RWPE2 (cell line): ENCODE results near the gene CRAMP1.

Source experiments
- ATAC-seq: fragments of 200-7000 bp; cut with Tn5 transposase; 3 replicates; pipeline ENCODE4 v1.9.1; 2021; ENCODE audit warnings: low read depth
- DNase-seq: peaks from one replicate; pipeline ENCODE4 v3.0.0-alpha.2; 2020; ENCODE audit warnings: low spot score
- H3K27ac ChIP-seq: fragments of 450-650 bp; 2 replicates; pipeline ENCODE4 v1.5.1; 2017; ENCODE audit warnings: mild to moderate bottlenecking; ENCODE audit not compliant: poor library complexity, severe bottlenecking
- H3K27me3 ChIP-seq: fragments of 250-450 bp; sonication (Bioruptor Pico); 2 replicates; pipeline ENCODE4 v1.5.1; 2021; ENCODE audit warnings: mild to moderate bottlenecking, moderate library complexity; ENCODE audit not compliant: insufficient read depth, poor library complexity, severe bottlenecking
- H3K36me3 ChIP-seq: fragments of 250-450 bp; sonication (Bioruptor Pico); 2 replicates; pipeline ENCODE4 v1.5.1; 2020; ENCODE audit warnings: low read depth, mild to moderate bottlenecking, moderate library complexity
- H3K4me1 ChIP-seq: fragments of 250-450 bp; sonication (Bioruptor Pico); 2 replicates; pipeline ENCODE4 v1.5.1; 2021; ENCODE audit warnings: mild to moderate bottlenecking, moderate library complexity; ENCODE audit not compliant: insufficient read depth, poor library complexity, severe bottlenecking
- H3K4me3 ChIP-seq: fragments of 250-450 bp; sonication (Bioruptor Pico); 2 replicates; pipeline ENCODE4 v1.5.1; 2021; ENCODE audit warnings: mild to moderate bottlenecking, moderate library complexity; ENCODE audit not compliant: severe bottlenecking
- H3K9me3 ChIP-seq: fragments of 250-450 bp; sonication (Bioruptor Pico); 2 replicates; pipeline ENCODE4 v1.5.1; 2021; ENCODE audit warnings: mild to moderate bottlenecking, moderate library complexity; ENCODE audit not compliant: severe bottlenecking
- CTCF ChIP-seq: fragments of 450-650 bp; IDR thresholded peaks from one replicate; pipeline ENCODE4 v1.5.1; 2017; ENCODE audit warnings: mild to moderate bottlenecking, moderate library complexity; ENCODE audit not compliant: poor library complexity, severe bottlenecking

Gene CRAMP1

GRCh38 chr16:1653023-1653422 is 40.9 kb downstream of the CRAMP1 start:
- no peaks in the 10 kb centered on the region for H3K4me1 ChIP-seq
- DNase-seq = no peak
- H3K36me3 ChIP-seq = peaks cover 52% of the 10 kb centered on the region
- no peak; the same call in 2 of the 3 replicates for ATAC-seq
- H3K27ac ChIP-seq = no peak overlapping the region
- no peaks in the 10 kb centered on the region for H3K9me3 ChIP-seq
- H3K4me3 ChIP-seq = no peak overlapping the region
- no peak for TF ChIP-seq CTCF
- H3K27me3 ChIP-seq = no peaks in the 10 kb centered on the region

GRCh38 chr16:1654505-1655268 is 42.5 kb downstream of the CRAMP1 start:
- H3K4me3 ChIP-seq = no peak overlapping the region
- no peak for TF ChIP-seq CTCF
- no peaks in the 10 kb centered on the region for H3K27me3 ChIP-seq
- H3K4me1 ChIP-seq = no peaks in the 10 kb centered on the region
- no peaks in the 10 kb centered on the region for H3K9me3 ChIP-seq
- H3K27ac ChIP-seq = no peak overlapping the region
- no peak for DNase-seq
- H3K36me3 ChIP-seq = peaks cover 55% of the 10 kb centered on the region
- no peak for ATAC-seq

- ATAC-seq (no peak), DNase-seq (no peak)
- no peak overlapping the region for H3K4me3 ChIP-seq
- H3K27ac ChIP-seq = no peak overlapping the region
- H3K9me3 ChIP-seq = no peaks in the 10 kb centered on the region
- H3K36me3 ChIP-seq = peaks cover 56% of the 10 kb centered on the region
- no peaks in the 10 kb centered on the region for H3K4me1 ChIP-seq
- H3K27me3 ChIP-seq = no peaks in the 10 kb centered on the region
- TF ChIP-seq CTCF = no peak
Observed at GRCh38 chr16:1655269-1655807, 43.2 kb downstream of the CRAMP1 start.

- no peak overlapping the region for H3K4me3 ChIP-seq
- no peaks in the 10 kb centered on the region for H3K9me3 ChIP-seq
- DNase-seq = peak; percentile 52
- no peaks in the 10 kb centered on the region for H3K4me1 ChIP-seq
- no peak for ATAC-seq
- TF ChIP-seq CTCF = no peak
- H3K27ac ChIP-seq = no peak overlapping the region
- H3K36me3 ChIP-seq = peaks cover 54% of the 10 kb centered on the region
- no peaks in the 10 kb centered on the region for H3K27me3 ChIP-seq
Observed at GRCh38 chr16:1655909-1656807, 44.0 kb downstream of the CRAMP1 start.
